Upper lobe of left lung (tissue), 4 donors: Measurements from ENCODE around the gene XRCC6.

Source experiments
- POLR2A ChIP-seq, 4 donors: fragments of 450-650 bp; IDR thresholded peaks; one replicate each; pipeline ENCODE4 v1.5.1; 2016 to 2017; ENCODE audit warnings: antibody characterized with exemption in 4 of 4, mild to moderate bottlenecking in 2 of 4
- TF ChIP-seq, protein P1 (sequence below), 6 experiments: fragments of 450-650 bp in 4 of 6; fragments of 200-600 bp in 2 of 6; sonication (generic) in 2 of 6; IDR thresholded peaks; one replicate each; pipeline ENCODE4 v1.5.1; 2016 to 2019; ENCODE audit warnings: antibody characterized with exemption in 6 of 6

DNA sequence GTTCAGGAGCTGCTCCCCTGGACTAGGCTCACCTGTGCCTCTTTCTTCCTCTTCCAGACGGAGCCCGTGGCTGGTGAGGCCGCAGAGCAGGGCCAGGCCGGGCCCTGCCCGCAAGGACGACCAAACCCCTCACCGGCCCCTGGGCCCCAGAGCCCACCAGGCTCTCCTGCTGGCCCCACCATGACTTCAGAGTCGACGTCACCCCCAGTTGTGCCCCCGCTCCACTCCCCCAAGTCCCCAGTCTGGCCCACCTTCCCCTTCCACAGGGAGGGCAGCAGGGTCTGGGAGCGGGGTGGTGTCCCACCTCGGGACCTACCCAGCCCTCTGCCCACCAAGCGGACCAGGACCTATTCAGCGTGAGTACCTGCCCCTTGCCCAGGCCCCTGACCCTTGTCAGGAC is 49.3 kb upstream of the XRCC6 start:
- TF ChIP-seq, protein P1, sequence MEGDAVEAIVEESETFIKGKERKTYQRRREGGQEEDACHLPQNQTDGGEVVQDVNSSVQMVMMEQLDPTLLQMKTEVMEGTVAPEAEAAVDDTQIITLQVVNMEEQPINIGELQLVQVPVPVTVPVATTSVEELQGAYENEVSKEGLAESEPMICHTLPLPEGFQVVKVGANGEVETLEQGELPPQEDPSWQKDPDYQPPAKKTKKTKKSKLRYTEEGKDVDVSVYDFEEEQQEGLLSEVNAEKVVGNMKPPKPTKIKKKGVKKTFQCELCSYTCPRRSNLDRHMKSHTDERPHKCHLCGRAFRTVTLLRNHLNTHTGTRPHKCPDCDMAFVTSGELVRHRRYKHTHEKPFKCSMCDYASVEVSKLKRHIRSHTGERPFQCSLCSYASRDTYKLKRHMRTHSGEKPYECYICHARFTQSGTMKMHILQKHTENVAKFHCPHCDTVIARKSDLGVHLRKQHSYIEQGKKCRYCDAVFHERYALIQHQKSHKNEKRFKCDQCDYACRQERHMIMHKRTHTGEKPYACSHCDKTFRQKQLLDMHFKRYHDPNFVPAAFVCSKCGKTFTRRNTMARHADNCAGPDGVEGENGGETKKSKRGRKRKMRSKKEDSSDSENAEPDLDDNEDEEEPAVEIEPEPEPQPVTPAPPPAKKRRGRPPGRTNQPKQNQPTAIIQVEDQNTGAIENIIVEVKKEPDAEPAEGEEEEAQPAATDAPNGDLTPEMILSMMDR (IDR thresholded peaks at IDR 0.05): no peak
- TF ChIP-seq POLR2A (IDR thresholded peaks at IDR 0.05): no peak
